Measurements from ENCODE around the gene TNNT3.

TNNT3 gene

DNA sequence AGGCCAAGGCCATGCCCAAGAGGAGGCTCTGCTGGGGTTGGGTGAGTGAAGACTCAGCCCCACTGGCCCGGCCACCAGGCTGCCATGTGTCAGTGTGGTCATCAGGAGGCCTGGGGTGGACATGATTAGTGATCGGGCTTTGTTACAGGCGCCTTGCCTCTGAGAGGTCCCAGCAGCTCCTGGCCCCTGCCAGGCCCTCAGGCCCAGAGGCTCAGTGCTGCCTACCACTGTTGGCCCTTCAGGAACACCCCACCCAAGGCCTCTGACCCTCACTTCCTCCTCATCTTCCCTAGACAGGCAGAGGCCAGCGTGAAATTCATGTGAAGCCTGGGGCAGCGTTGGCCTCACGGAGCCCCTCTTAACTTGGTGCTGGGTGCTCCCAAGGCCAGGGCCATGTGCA lies 29.8 kb downstream of the TNNT3 start:
- TF ChIP-seq, protein P1, sequence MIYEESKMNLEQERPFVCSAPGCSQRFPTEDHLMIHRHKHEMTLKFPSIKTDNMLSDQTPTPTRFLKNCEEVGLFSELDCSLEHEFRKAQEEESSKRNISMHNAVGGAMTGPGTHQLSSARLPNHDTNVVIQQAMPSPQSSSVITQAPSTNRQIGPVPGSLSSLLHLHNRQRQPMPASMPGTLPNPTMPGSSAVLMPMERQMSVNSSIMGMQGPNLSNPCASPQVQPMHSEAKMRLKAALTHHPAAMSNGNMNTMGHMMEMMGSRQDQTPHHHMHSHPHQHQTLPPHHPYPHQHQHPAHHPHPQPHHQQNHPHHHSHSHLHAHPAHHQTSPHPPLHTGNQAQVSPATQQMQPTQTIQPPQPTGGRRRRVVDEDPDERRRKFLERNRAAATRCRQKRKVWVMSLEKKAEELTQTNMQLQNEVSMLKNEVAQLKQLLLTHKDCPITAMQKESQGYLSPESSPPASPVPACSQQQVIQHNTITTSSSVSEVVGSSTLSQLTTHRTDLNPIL (CRISPR knock-in tag; IDR thresholded peaks at IDR 0.05; ENCODE audit: low read depth): no peak
- TF ChIP-seq RARB (CRISPR knock-in tag; IDR thresholded peaks at IDR 0.05) (no peak), OSR1 (CRISPR knock-in tag; IDR thresholded peaks at IDR 0.05) (no peak)
- TF ChIP-seq, protein P2, sequence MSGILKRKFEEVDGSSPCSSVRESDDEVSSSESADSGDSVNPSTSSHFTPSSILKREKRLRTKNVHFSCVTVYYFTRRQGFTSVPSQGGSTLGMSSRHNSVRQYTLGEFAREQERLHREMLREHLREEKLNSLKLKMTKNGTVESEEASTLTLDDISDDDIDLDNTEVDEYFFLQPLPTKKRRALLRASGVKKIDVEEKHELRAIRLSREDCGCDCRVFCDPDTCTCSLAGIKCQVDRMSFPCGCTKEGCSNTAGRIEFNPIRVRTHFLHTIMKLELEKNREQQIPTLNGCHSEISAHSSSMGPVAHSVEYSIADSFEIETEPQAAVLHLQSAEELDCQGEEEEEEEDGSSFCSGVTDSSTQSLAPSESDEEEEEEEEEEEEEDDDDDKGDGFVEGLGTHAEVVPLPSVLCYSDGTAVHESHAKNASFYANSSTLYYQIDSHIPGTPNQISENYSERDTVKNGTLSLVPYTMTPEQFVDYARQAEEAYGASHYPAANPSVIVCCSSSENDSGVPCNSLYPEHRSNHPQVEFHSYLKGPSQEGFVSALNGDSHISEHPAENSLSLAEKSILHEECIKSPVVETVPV (CRISPR knock-in tag; IDR thresholded peaks at IDR 0.05): no peak
- TF ChIP-seq, protein P3, sequence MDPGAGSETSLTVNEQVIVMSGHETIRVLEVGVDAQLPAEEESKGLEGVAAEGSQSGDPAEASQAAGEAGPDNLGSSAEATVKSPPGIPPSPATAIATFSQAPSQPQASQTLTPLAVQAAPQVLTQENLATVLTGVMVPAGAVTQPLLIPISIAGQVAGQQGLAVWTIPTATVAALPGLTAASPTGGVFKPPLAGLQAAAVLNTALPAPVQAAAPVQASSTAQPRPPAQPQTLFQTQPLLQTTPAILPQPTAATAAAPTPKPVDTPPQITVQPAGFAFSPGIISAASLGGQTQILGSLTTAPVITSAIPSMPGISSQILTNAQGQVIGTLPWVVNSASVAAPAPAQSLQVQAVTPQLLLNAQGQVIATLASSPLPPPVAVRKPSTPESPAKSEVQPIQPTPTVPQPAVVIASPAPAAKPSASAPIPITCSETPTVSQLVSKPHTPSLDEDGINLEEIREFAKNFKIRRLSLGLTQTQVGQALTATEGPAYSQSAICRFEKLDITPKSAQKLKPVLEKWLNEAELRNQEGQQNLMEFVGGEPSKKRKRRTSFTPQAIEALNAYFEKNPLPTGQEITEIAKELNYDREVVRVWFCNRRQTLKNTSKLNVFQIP (CRISPR knock-in tag; IDR thresholded peaks at IDR 0.05; ENCODE audit: borderline replicate concordance, low read depth): no peak
- TF ChIP-seq, protein P4, sequence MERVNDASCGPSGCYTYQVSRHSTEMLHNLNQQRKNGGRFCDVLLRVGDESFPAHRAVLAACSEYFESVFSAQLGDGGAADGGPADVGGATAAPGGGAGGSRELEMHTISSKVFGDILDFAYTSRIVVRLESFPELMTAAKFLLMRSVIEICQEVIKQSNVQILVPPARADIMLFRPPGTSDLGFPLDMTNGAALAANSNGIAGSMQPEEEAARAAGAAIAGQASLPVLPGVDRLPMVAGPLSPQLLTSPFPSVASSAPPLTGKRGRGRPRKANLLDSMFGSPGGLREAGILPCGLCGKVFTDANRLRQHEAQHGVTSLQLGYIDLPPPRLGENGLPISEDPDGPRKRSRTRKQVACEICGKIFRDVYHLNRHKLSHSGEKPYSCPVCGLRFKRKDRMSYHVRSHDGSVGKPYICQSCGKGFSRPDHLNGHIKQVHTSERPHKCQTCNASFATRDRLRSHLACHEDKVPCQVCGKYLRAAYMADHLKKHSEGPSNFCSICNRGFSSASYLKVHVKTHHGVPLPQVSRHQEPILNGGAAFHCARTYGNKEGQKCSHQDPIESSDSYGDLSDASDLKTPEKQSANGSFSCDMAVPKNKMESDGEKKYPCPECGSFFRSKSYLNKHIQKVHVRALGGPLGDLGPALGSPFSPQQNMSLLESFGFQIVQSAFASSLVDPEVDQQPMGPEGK (CRISPR knock-in tag; IDR thresholded peaks at IDR 0.05; ENCODE audit: borderline replicate concordance): no peak
- no peak for ATAC-seq

DNA sequence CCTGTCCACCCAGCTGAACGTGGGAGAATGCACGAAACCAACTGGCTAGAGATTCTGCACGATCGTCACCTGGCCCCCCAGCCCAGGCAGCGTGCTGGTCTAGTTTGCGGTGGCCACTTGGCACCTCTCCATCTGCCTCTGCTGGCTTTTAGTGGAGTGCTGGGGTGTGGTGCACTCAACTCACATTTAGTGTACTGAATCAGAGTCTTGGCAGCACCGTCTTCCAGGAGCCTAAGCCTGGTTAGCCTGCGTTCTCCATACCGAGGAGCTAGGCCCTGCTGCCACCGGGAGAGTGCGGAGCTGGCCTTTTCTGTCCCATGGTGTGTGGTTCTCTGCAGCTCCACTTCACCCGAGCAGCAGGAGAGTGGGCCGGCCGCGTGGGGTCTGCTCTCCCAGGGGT lies 30.4 kb downstream of the TNNT3 start:
- ATAC-seq: no peak

More for the DNA sequence above, 30.4 kb downstream of the TNNT3 start:
- TF ChIP-seq BACH2 (CRISPR knock-in tag; IDR thresholded peaks at IDR 0.05; ENCODE audit: borderline replicate concordance): no peak
- TF ChIP-seq ZNF70 (CRISPR knock-in tag; IDR thresholded peaks at IDR 0.05): no peak
- TF ChIP-seq ZNF565 (CRISPR knock-in tag; conservative IDR thresholded peaks at IDR 0.05; ENCODE audit: low read depth): no peak
- TF ChIP-seq SNAI2 (CRISPR knock-in tag; IDR thresholded peaks at IDR 0.05): no peak
- TF ChIP-seq, protein P3 (CRISPR knock-in tag; IDR thresholded peaks at IDR 0.05; ENCODE audit: borderline replicate concordance, low read depth): no peak
- no peak for TF ChIP-seq GLIS3 (CRISPR knock-in tag; IDR thresholded peaks at IDR 0.05)
- TF ChIP-seq, protein P5, sequence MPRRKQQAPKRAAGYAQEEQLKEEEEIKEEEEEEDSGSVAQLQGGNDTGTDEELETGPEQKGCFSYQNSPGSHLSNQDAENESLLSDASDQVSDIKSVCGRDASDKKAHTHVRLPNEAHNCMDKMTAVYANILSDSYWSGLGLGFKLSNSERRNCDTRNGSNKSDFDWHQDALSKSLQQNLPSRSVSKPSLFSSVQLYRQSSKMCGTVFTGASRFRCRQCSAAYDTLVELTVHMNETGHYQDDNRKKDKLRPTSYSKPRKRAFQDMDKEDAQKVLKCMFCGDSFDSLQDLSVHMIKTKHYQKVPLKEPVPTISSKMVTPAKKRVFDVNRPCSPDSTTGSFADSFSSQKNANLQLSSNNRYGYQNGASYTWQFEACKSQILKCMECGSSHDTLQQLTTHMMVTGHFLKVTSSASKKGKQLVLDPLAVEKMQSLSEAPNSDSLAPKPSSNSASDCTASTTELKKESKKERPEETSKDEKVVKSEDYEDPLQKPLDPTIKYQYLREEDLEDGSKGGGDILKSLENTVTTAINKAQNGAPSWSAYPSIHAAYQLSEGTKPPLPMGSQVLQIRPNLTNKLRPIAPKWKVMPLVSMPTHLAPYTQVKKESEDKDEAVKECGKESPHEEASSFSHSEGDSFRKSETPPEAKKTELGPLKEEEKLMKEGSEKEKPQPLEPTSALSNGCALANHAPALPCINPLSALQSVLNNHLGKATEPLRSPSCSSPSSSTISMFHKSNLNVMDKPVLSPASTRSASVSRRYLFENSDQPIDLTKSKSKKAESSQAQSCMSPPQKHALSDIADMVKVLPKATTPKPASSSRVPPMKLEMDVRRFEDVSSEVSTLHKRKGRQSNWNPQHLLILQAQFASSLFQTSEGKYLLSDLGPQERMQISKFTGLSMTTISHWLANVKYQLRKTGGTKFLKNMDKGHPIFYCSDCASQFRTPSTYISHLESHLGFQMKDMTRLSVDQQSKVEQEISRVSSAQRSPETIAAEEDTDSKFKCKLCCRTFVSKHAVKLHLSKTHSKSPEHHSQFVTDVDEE (CRISPR knock-in tag; IDR thresholded peaks at IDR 0.05): no peak
- TF ChIP-seq, protein P4 (CRISPR knock-in tag; IDR thresholded peaks at IDR 0.05; ENCODE audit: borderline replicate concordance): no peak
- TF ChIP-seq, protein P2 (CRISPR knock-in tag; IDR thresholded peaks at IDR 0.05): no peak
- no peak for TF ChIP-seq RARB (CRISPR knock-in tag; IDR thresholded peaks at IDR 0.05)
- TF ChIP-seq ARNTL (CRISPR knock-in tag; IDR thresholded peaks at IDR 0.05; ENCODE audit: borderline replicate concordance, low read depth): no peak
- TF ChIP-seq ZNF8 (CRISPR knock-in tag; IDR thresholded peaks at IDR 0.05): no peak
- no peak for TF ChIP-seq ESRRG (CRISPR knock-in tag; IDR thresholded peaks at IDR 0.05)
- TF ChIP-seq ZFP3 (CRISPR knock-in tag; IDR thresholded peaks at IDR 0.05): no peak
- TF ChIP-seq, protein P1 (CRISPR knock-in tag; IDR thresholded peaks at IDR 0.05; ENCODE audit: low read depth): no peak
- TF ChIP-seq TOX (CRISPR knock-in tag; IDR thresholded peaks at IDR 0.05; ENCODE audit: borderline replicate concordance): no peak
- no peak for TF ChIP-seq TCF4 (CRISPR knock-in tag; IDR thresholded peaks at IDR 0.05; ENCODE audit: borderline replicate concordance)

All from SK-N-SH treated with all-trans-retinoic acid at 6 μM for 48 hours (cell line).